Measurements from ENCODE around the gene OR5H1.

DNA sequence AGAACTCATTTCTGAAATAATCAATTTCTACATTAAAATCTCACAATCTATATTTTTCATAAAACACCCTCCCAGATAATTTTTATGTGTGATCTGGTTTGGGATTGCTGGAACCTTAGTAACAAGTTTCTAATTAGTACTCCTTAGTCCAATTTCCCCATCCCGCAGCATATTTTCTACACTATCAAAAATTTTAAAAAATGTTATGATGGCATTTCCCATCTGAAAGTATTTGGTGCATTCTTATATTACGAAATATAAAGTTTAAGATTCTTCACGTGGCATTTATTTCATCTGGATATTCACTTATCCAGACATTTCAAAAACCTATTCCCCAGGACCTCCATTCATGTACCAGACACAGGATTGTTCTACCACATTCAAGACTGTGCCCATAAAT is 18.2 kb downstream of the OR5H1 start:
- no peak for TF ChIP-seq EZH2 (IDR thresholded peaks at IDR 0.05; ENCODE audit: low read depth)
- TF ChIP-seq, protein P1, sequence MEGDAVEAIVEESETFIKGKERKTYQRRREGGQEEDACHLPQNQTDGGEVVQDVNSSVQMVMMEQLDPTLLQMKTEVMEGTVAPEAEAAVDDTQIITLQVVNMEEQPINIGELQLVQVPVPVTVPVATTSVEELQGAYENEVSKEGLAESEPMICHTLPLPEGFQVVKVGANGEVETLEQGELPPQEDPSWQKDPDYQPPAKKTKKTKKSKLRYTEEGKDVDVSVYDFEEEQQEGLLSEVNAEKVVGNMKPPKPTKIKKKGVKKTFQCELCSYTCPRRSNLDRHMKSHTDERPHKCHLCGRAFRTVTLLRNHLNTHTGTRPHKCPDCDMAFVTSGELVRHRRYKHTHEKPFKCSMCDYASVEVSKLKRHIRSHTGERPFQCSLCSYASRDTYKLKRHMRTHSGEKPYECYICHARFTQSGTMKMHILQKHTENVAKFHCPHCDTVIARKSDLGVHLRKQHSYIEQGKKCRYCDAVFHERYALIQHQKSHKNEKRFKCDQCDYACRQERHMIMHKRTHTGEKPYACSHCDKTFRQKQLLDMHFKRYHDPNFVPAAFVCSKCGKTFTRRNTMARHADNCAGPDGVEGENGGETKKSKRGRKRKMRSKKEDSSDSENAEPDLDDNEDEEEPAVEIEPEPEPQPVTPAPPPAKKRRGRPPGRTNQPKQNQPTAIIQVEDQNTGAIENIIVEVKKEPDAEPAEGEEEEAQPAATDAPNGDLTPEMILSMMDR (conservative IDR thresholded peaks at IDR 0.05) = no peak

All from PC-9 (cell line).